Measurements from ENCODE around the gene LPP.

The LPP gene

GRCh38 chr3:188749830-188750229 is 595.9 kb downstream of the LPP start:
- Histone ChIP-seq H3K27me3 (ENCODE audit: insufficient read depth, poor library complexity, severe bottlenecking) (no peaks in the 10 kb centered on the region), H3K9me3 (ENCODE audit: severe bottlenecking) (no peaks in the 10 kb centered on the region), H3K27ac (ENCODE audit: poor library complexity, severe bottlenecking) (no peak overlapping the region), H3K36me3 (ENCODE audit: low read depth) (no peaks in the 10 kb centered on the region), H3K4me1 (ENCODE audit: insufficient read depth, poor library complexity, severe bottlenecking) (no peaks in the 10 kb centered on the region), H3K4me3 (ENCODE audit: severe bottlenecking) (no peak overlapping the region)
- TF ChIP-seq CTCF (IDR thresholded peaks at IDR 0.05; ENCODE audit: poor library complexity, severe bottlenecking) = no peak
- ATAC-seq (ENCODE audit: low read depth) (no peak), DNase-seq (ENCODE audit: low spot score) (no peak)

DNA sequence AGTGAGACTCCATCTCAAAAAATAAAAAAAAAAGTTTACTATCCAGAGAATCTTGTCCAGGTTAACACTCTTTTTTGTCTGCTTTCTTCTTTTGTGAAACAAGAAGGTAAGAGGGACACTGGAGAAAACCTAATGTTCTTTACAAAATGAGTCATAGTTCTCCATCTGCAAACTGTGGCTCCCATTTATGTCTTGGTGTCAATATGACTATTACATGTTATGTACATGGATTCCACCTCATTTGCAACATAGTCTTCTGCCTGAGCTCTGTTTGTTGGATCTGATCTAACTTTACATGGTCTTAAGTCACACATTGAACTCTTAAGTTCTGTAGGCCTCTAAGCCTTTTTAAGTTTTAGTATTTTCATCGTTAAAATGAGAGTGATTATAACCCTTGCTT is 596.7 kb downstream of the LPP start:
- H3K9me3 ChIP-seq (ENCODE audit: severe bottlenecking) = no peaks in the 10 kb centered on the region
- TF ChIP-seq CTCF (IDR thresholded peaks at IDR 0.05; ENCODE audit: poor library complexity, severe bottlenecking) = no peak

GRCh38 chr3:188752850-188753249 is 598.9 kb downstream of the LPP start:
- Histone ChIP-seq H3K36me3 (ENCODE audit: low read depth) (no peaks in the 10 kb centered on the region), H3K27ac (ENCODE audit: poor library complexity, severe bottlenecking) (no peak overlapping the region), H3K27me3 (ENCODE audit: insufficient read depth, poor library complexity, severe bottlenecking) (no peaks in the 10 kb centered on the region), H3K9me3 (ENCODE audit: severe bottlenecking) (no peaks in the 10 kb centered on the region), H3K4me1 (ENCODE audit: insufficient read depth, poor library complexity, severe bottlenecking) (no peaks in the 10 kb centered on the region), H3K4me3 (ENCODE audit: severe bottlenecking) (no peak overlapping the region)
- TF ChIP-seq CTCF (IDR thresholded peaks at IDR 0.05; ENCODE audit: poor library complexity, severe bottlenecking) = no peak
- no peak for ATAC-seq (ENCODE audit: low read depth)
- no peak for DNase-seq (ENCODE audit: low spot score)

More for the DNA sequence above, 596.7 kb downstream of the LPP start:
- Histone ChIP-seq H3K36me3 (ENCODE audit: low read depth) (no peaks in the 10 kb centered on the region), H3K4me1 (ENCODE audit: insufficient read depth, poor library complexity, severe bottlenecking) (no peaks in the 10 kb centered on the region), H3K27me3 (ENCODE audit: insufficient read depth, poor library complexity, severe bottlenecking) (no peaks in the 10 kb centered on the region), H3K4me3 (ENCODE audit: severe bottlenecking) (no peak overlapping the region), H3K27ac (ENCODE audit: poor library complexity, severe bottlenecking) (no peak overlapping the region)
- DNase-seq (ENCODE audit: low spot score) (no peak), ATAC-seq (ENCODE audit: low read depth) (no peak)

DNA sequence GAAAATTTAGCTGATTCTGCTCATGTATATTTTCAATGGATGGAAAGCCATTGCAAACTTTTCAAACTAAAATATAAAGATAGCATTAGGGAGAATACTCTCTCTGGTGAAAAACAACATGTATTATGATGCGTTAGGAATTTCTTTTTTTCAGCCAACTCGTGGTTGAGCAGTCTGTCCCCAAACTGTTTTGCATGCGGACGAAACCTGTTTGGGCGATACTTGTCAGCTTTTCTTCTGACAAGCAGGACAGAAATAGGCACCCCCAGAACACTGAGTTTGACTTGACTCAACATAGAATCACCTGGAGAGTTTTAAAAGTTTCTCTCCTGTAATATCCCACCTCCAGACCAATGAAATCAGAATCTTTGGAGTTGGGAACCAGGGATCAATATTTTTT is 600.3 kb downstream of the LPP start:
- no peaks in the 10 kb centered on the region for H3K9me3 ChIP-seq (ENCODE audit: severe bottlenecking)
- H3K27me3 ChIP-seq (ENCODE audit: insufficient read depth, poor library complexity, severe bottlenecking) = no peaks in the 10 kb centered on the region
- H3K4me3 ChIP-seq (ENCODE audit: severe bottlenecking) = no peak overlapping the region
- H3K27ac ChIP-seq (ENCODE audit: poor library complexity, severe bottlenecking) = no peak overlapping the region
- ATAC-seq (ENCODE audit: low read depth) = no peak
- no peaks in the 10 kb centered on the region for H3K4me1 ChIP-seq (ENCODE audit: insufficient read depth, poor library complexity, severe bottlenecking)
- TF ChIP-seq CTCF (IDR thresholded peaks at IDR 0.05; ENCODE audit: poor library complexity, severe bottlenecking) = no peak
- no peaks in the 10 kb centered on the region for H3K36me3 ChIP-seq (ENCODE audit: low read depth)
- no peak for DNase-seq (ENCODE audit: low spot score)

DNA sequence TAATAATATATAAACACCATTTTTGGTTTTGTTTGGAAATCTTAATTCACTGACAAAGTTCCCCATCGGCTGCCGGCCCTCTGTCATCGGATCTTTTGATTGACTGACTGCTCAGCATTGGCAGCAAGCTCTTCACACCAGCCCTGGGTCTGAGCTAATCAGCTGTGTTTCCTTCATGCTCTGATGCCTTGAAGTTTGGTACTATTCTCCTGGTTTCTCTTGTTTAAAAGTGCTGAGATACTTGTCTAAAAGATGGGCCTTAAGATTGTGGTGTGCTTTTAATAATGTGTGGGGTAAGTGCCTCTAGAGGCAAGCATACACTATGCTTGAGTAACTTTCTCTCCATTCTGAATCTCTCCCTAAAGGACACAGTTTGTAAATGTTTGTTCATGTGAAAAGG is 602.3 kb downstream of the LPP start:
- no peak for ATAC-seq (ENCODE audit: low read depth)
- DNase-seq (ENCODE audit: low spot score) = no peak
- peaks cover 12% of the 10 kb centered on the region for H3K4me1 ChIP-seq (ENCODE audit: insufficient read depth, poor library complexity, severe bottlenecking)
- H3K27ac ChIP-seq (ENCODE audit: poor library complexity, severe bottlenecking) = no peak overlapping the region
- H3K4me3 ChIP-seq (ENCODE audit: severe bottlenecking) = no peak overlapping the region
- no peaks in the 10 kb centered on the region for H3K9me3 ChIP-seq (ENCODE audit: severe bottlenecking)
- no peak for TF ChIP-seq CTCF (IDR thresholded peaks at IDR 0.05; ENCODE audit: poor library complexity, severe bottlenecking)
- peaks cover 3% of the 10 kb centered on the region; the same call in 1 of the 2 replicates for H3K36me3 ChIP-seq (ENCODE audit: low read depth)
- no peaks in the 10 kb centered on the region for H3K27me3 ChIP-seq (ENCODE audit: insufficient read depth, poor library complexity, severe bottlenecking)
